HG02759 (cell line): ENCODE measurements around the gene LRP1B.
"Not testable (repeated sequence)": the region's sequence is repeated elsewhere in the genome, so short reads cannot be mapped to it uniquely, and the experiment has no call there.

ENCODE experiments used
- ATAC-seq: cut with Tn5 transposase; IDR thresholded peaks from one replicate; pipeline ENCODE4 v1.9.1; 2021; ENCODE audit warnings: mild to moderate bottlenecking, moderate library complexity; ENCODE audit not compliant: unreplicated experiment

LRP1B gene

GRCh38 chr2:140597836-140598235 lies 1533.0 kb downstream of the LRP1B start:
- no peak for ATAC-seq

GRCh38 chr2:140597205-140597604 lies 1533.6 kb downstream of the LRP1B start:
- ATAC-seq, result no peak

- ATAC-seq, result no peak
Observed at GRCh38 chr2:140596447-140596846, 1534.4 kb downstream of the LRP1B start.

- ATAC-seq, result no peak
Observed at GRCh38 chr2:140595107-140595506, 1535.7 kb downstream of the LRP1B start.

- ATAC-seq, result no peak
Observed at GRCh38 chr2:140593132-140593531, 1537.7 kb downstream of the LRP1B start.

GRCh38 chr2:140589696-140590095 lies 1541.1 kb downstream of the LRP1B start:
- ATAC-seq, result no peak

GRCh38 chr2:140589273-140589672 lies 1541.5 kb downstream of the LRP1B start:
- no peak for ATAC-seq

GRCh38 chr2:140586379-140586778 lies 1544.4 kb downstream of the LRP1B start:
- peak; percentile 90 for ATAC-seq

- no peak for ATAC-seq
Observed at GRCh38 chr2:140585016-140585415, 1545.8 kb downstream of the LRP1B start.

GRCh38 chr2:140584471-140584870 lies 1546.3 kb downstream of the LRP1B start:
- ATAC-seq, result no peak

GRCh38 chr2:140580532-140581151 lies 1550.2 kb downstream of the LRP1B start:
- ATAC-seq, result no peak

- no peak for ATAC-seq
Observed at GRCh38 chr2:140577453-140577852, 1553.4 kb downstream of the LRP1B start.

- ATAC-seq, result no peak
Observed at GRCh38 chr2:140567734-140568133, 1563.1 kb downstream of the LRP1B start.

GRCh38 chr2:140565756-140566155 lies 1565.1 kb downstream of the LRP1B start:
- ATAC-seq, result no peak

- ATAC-seq, result no peak
Observed at GRCh38 chr2:140555701-140556100, 1575.1 kb downstream of the LRP1B start.

- no peak for ATAC-seq
Observed at GRCh38 chr2:140552634-140553033, 1578.2 kb downstream of the LRP1B start.

- no peak for ATAC-seq
Observed at GRCh38 chr2:140551287-140551686, 1579.5 kb downstream of the LRP1B start.

GRCh38 chr2:140550821-140551220 lies 1580.0 kb downstream of the LRP1B start:
- ATAC-seq, result no peak

GRCh38 chr2:140544769-140545168 lies 1586.0 kb downstream of the LRP1B start:
- ATAC-seq, result not testable (repeated sequence)

GRCh38 chr2:140542627-140543026 lies 1588.2 kb downstream of the LRP1B start:
- ATAC-seq, result no peak

GRCh38 chr2:140539242-140539875 lies 1591.5 kb downstream of the LRP1B start:
- no peak for ATAC-seq

- ATAC-seq, result no peak
Observed at GRCh38 chr2:140529706-140530105, 1601.1 kb downstream of the LRP1B start.

- no peak for ATAC-seq
Observed at GRCh38 chr2:140528982-140529381, 1601.8 kb downstream of the LRP1B start.
